Ovary (tissue), 3 donors: Measurements from ENCODE around the gene SLC25A31.

ENCODE experiments used
- EP300 ChIP-seq: sonication (generic); formaldehyde crosslinking; IDR thresholded peaks from one replicate; pipeline ENCODE4 v1.6.1; 2017; ENCODE audit warnings: antibody characterized with exemption
- POLR2A ChIP-seq: fragments of 450-650 bp; IDR thresholded peaks from one replicate; pipeline ENCODE4 v1.6.1; 2017; ENCODE audit warnings: antibody characterized with exemption, mild to moderate bottlenecking, moderate library complexity
- TF ChIP-seq, protein P1 (sequence below), 3 donors: fragments of 450-650 bp in 2 of 3; fragments of 200-600 bp in 1 of 3; IDR thresholded peaks; one replicate each; pipeline versions ENCODE4 v1.5.1 to v1.8.0; 2016 to 2022; ENCODE audit warnings: antibody characterized with exemption in 3 of 3, mild to moderate bottlenecking in 1 of 3
- donor health status: DM: no; HTN: no; CAD: no.

- no peak for TF ChIP-seq EP300
- TF ChIP-seq, protein P1, sequence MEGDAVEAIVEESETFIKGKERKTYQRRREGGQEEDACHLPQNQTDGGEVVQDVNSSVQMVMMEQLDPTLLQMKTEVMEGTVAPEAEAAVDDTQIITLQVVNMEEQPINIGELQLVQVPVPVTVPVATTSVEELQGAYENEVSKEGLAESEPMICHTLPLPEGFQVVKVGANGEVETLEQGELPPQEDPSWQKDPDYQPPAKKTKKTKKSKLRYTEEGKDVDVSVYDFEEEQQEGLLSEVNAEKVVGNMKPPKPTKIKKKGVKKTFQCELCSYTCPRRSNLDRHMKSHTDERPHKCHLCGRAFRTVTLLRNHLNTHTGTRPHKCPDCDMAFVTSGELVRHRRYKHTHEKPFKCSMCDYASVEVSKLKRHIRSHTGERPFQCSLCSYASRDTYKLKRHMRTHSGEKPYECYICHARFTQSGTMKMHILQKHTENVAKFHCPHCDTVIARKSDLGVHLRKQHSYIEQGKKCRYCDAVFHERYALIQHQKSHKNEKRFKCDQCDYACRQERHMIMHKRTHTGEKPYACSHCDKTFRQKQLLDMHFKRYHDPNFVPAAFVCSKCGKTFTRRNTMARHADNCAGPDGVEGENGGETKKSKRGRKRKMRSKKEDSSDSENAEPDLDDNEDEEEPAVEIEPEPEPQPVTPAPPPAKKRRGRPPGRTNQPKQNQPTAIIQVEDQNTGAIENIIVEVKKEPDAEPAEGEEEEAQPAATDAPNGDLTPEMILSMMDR (IDR thresholded peaks at IDR 0.05): no peak
- no peak for TF ChIP-seq POLR2A
Measured at GRCh38 chr4:127776620-127777019, 46.4 kb downstream of the SLC25A31 start.
